ENCODE measurements around the gene CROCC.
"Not testable (repeated sequence)": the region's sequence is repeated elsewhere in the genome, so short reads cannot be mapped to it uniquely, and the experiment has no call there.

Gene CROCC

GRCh38 chr1:16921391-16922185 is at the start of gene CROCC:
TSS of gene CROCC (plus strand) at chr1:16921931. CDS start at chr1:16922019, 88 bp downstream.
- Mint-ChIP-seq H3K27ac (peak within 1 kb of the TSS; percentile 71), H3K27me3 (peaks cover 1% of the 10 kb centered on the region), H3K4me1 (peaks cover 15% of the 10 kb centered on the region), H3K4me3 (peak within 1 kb of the TSS; percentile 82), H3K36me3 (ENCODE audit: low read depth) (no peaks in the 10 kb centered on the region), H3K9me3 (no peaks in the 10 kb centered on the region)
- DNase-seq (peak; percentile 78), ATAC-seq (peak; percentile 64)

GRCh38 chr1:16872152-16873075 is 49.3 kb upstream of the CROCC start:
- ATAC-seq (peak; percentile 98), DNase-seq (peak; percentile 83)
- H3K9me3 Mint-ChIP-seq; H3K36me3 Mint-ChIP-seq (ENCODE audit: low read depth); H3K4me1 Mint-ChIP-seq: not testable (repeated sequence)
- Mint-ChIP-seq H3K27me3 (peaks cover 37% of the 10 kb centered on the region), H3K4me3 (peak overlapping the region; percentile 75), H3K27ac (peak overlapping the region; percentile 81)

- Mint-ChIP-seq H3K27me3 (peaks cover 38% of the 10 kb centered on the region), H3K4me3 (peak overlapping the region; percentile 75), H3K27ac (peak overlapping the region; percentile 4)
- not testable (repeated sequence) for H3K4me1 Mint-ChIP-seq; ATAC-seq; H3K9me3 Mint-ChIP-seq; H3K36me3 Mint-ChIP-seq (ENCODE audit: low read depth)
- peak; percentile 44 for DNase-seq
These were observed 48.5 kb upstream of the CROCC start for GRCh38 chr1:16873076-16873879.

GRCh38 chr1:16874968-16875765 is 46.6 kb upstream of the CROCC start:
- peaks cover 50% of the 10 kb centered on the region for H3K27me3 Mint-ChIP-seq
- H3K4me1 Mint-ChIP-seq; ATAC-seq; H3K36me3 Mint-ChIP-seq (ENCODE audit: low read depth); H3K27ac Mint-ChIP-seq; H3K9me3 Mint-ChIP-seq; DNase-seq; H3K4me3 Mint-ChIP-seq: not testable (repeated sequence)

GRCh38 chr1:16881742-16882141 is 40.0 kb upstream of the CROCC start:
- not testable (repeated sequence) for ATAC-seq; H3K27ac Mint-ChIP-seq; H3K36me3 Mint-ChIP-seq (ENCODE audit: low read depth); H3K4me1 Mint-ChIP-seq; DNase-seq; H3K4me3 Mint-ChIP-seq; H3K9me3 Mint-ChIP-seq
- H3K27me3 Mint-ChIP-seq, result peaks cover 44% of the 10 kb centered on the region

GRCh38 chr1:16882986-16883385 is 38.7 kb upstream of the CROCC start:
- Mint-ChIP-seq H3K27me3 (peaks cover 44% of the 10 kb centered on the region), H3K4me1 (no peaks in the 10 kb centered on the region), H3K4me3 (no peak overlapping the region), H3K36me3 (ENCODE audit: low read depth) (no peaks in the 10 kb centered on the region), H3K27ac (no peak overlapping the region), H3K9me3 (no peaks in the 10 kb centered on the region)
- DNase-seq (no peak), ATAC-seq (no peak)

GRCh38 chr1:16884487-16884886 is 37.2 kb upstream of the CROCC start:
- not testable (repeated sequence) for DNase-seq; H3K4me3 Mint-ChIP-seq; H3K36me3 Mint-ChIP-seq (ENCODE audit: low read depth); H3K9me3 Mint-ChIP-seq; H3K27ac Mint-ChIP-seq; ATAC-seq
- Mint-ChIP-seq H3K27me3 (peaks cover 38% of the 10 kb centered on the region), H3K4me1 (peaks cover 10% of the 10 kb centered on the region)

GRCh38 chr1:16886860-16887605 is 34.7 kb upstream of the CROCC start:
- peaks cover 21% of the 10 kb centered on the region for H3K27me3 Mint-ChIP-seq
- peaks cover 2% of the 10 kb centered on the region for H3K36me3 Mint-ChIP-seq (ENCODE audit: low read depth)
- no peak overlapping the region for H3K4me3 Mint-ChIP-seq
- H3K4me1 Mint-ChIP-seq, result peaks cover 18% of the 10 kb centered on the region
- H3K27ac Mint-ChIP-seq, result no peak overlapping the region
- ATAC-seq (no peak), DNase-seq (no peak)
- H3K9me3 Mint-ChIP-seq, result no peaks in the 10 kb centered on the region

- Mint-ChIP-seq H3K4me3 (peak overlapping the region; percentile 86), H3K36me3 (ENCODE audit: low read depth) (peaks cover 2% of the 10 kb centered on the region), H3K4me1 (peaks cover 18% of the 10 kb centered on the region), H3K27me3 (peaks cover 8% of the 10 kb centered on the region), H3K27ac (peak overlapping the region; percentile 93), H3K9me3 (no peaks in the 10 kb centered on the region)
- DNase-seq (peak; percentile 90), ATAC-seq (peak; percentile 87)
These were observed 32.6 kb upstream of the CROCC start for GRCh38 chr1:16888860-16889816.

- H3K36me3 Mint-ChIP-seq (ENCODE audit: low read depth); ATAC-seq; H3K27ac Mint-ChIP-seq; DNase-seq; H3K27me3 Mint-ChIP-seq; H3K4me3 Mint-ChIP-seq; H3K9me3 Mint-ChIP-seq: not testable (repeated sequence)
- peaks cover 28% of the 10 kb centered on the region for H3K4me1 Mint-ChIP-seq
These were observed 31.2 kb upstream of the CROCC start for GRCh38 chr1:16890539-16891021.

GRCh38 chr1:16891057-16891456 is 30.7 kb upstream of the CROCC start:
- not testable (repeated sequence) for H3K27me3 Mint-ChIP-seq; H3K27ac Mint-ChIP-seq; H3K4me3 Mint-ChIP-seq; H3K36me3 Mint-ChIP-seq (ENCODE audit: low read depth); DNase-seq; ATAC-seq; H3K9me3 Mint-ChIP-seq
- H3K4me1 Mint-ChIP-seq, result peaks cover 30% of the 10 kb centered on the region

GRCh38 chr1:16892978-16893525 is 28.7 kb upstream of the CROCC start:
- not testable (repeated sequence) for H3K36me3 Mint-ChIP-seq (ENCODE audit: low read depth); H3K4me3 Mint-ChIP-seq; H3K27ac Mint-ChIP-seq; H3K27me3 Mint-ChIP-seq; H3K9me3 Mint-ChIP-seq; ATAC-seq; DNase-seq
- peaks cover 48% of the 10 kb centered on the region for H3K4me1 Mint-ChIP-seq
